CMK (cell line): Measurements from ENCODE around the gene NGEF.
"Not testable (repeated sequence)": the region's sequence is repeated elsewhere in the genome, so short reads cannot be mapped to it uniquely, and the experiment has no call there.

Experiments
- DNase-seq: peaks from one replicate; pipeline ENCODE4 v3.0.0-alpha.2; 2010; ENCODE audit warnings: low read depth

Gene NGEF

GRCh38 chr2:233013027-233013461 is at the start of gene NGEF:
Gene NGEF (minus strand): TSS chr2:233013256. CDS start chr2:232974890, 38,366 bp downstream.
- no peak for DNase-seq

DNA sequence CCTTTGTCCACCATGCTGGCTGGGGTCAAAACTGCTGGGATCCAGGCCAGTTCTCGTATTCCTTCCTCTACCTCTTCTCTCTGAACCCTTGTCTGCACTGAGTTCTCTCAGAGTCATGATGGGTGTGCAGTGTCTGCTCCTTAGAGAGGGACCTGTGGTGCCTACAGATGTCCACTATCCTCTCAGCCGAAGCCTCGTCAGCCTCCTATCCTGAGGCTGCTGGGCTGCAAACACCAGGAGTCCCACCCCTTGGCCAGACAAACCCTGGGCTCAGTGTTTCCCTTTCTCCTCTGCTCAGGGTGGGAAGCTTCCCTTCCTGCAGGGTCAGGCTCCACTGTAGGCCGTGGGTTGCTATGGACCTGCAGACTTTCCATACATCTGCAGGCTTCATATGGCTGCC is 49.4 kb upstream of the NGEF start:
- DNase-seq = no peak

GRCh38 chr2:233061591-233062450 is 48.8 kb upstream of the NGEF start:
- no peak for DNase-seq

GRCh38 chr2:233060980-233061590 is 48.0 kb upstream of the NGEF start:
- no peak for DNase-seq

- no peak for DNase-seq
Observed at GRCh38 chr2:233060501-233060979, 47.5 kb upstream of the NGEF start.

DNA sequence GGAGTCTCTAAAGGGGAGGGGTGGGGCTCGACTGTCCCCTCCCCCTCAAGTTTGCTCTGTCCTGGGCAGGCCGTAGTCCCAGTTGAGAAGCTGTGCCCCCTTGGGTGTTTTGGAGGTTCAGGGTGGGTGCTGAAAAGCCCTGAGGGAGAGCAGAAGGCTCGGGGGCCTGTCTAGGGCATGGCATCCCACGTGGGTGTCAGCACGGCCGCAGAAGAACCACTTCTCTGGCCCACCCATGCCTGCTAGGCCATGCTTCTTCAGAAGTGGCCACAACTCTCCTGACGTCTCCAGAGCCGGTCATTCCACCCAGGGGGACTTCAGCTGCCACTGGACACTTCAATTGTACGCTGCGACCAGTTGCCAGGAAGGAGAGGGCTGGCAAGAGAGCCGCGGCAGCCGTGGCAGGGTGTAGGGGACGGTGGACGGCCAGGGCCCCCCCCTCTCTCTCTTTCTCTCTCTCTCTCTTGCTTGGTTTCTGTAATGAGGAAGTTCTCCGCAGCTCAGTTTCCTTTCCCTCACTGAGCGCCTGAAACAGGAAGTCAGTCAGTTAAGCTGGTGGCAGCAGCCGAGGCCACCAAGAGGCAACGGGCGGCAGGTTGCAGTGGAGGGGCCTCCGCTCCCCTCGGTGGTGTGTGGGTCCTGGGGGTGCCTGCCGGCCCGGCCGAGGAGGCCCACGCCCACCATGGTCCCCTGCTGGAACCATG is 46.9 kb upstream of the NGEF start, which contains the start of gene INPP5D:
INPP5D (plus strand) TSS at position 546 of the 704 bp plus-strand sequence; CDS start at position 683, 137 bp downstream.
- peak; percentile 71 for DNase-seq

DNA sequence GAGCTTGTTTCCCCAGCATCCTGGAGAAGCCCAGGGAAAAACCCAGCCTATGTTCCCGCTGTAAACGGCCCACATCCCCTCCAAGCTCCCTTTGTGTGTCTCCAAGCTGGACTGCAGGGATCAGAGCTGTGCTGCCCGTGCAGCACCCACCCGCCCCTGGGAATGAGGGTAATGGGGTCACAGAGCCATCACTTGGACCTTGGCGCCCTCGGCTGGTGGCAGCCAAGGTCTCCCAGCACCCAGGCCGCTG is 46.4 kb upstream of the NGEF start:
- DNase-seq = no peak

DNA sequence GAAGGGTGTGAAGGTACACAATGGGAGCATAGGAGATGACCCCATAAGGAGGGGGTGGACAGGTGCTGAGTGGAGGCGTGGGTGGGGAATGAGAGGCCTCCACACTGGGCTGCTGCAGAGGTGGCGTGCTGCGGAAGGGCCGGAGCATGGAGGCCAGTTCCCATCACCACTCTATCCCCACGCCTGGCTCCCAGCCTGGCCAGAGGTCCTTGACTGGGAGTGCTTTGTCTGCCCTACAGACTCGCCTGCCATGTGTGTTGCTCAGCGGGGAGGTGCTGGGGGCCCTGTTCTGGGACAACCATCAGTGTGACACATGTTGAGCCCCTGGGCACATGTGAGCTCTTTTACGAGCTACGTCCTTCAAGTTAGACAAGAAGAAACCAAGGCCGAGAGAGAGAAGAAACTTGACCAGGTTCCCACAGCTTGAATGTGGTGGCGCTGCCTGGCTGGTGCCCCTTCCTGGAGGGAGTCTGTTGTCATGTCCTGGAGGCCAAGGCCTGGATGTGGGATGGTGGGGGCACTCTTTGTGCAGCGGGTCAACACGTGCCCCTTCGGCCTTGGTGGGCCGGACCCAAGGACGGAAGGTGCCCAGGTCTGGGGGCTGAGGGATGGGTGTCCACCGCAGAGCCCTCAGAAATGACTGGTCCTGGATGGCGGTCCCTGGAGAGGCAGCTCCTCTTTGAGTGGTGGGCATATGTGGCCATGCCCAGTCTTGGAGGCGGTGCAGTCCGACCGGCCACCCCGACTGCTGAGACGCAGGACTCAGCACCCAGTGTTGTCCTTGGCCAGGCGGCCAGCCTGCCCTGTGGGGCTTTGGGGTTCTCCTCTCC is 45.9 kb upstream of the NGEF start:
- DNase-seq = no peak

DNA sequence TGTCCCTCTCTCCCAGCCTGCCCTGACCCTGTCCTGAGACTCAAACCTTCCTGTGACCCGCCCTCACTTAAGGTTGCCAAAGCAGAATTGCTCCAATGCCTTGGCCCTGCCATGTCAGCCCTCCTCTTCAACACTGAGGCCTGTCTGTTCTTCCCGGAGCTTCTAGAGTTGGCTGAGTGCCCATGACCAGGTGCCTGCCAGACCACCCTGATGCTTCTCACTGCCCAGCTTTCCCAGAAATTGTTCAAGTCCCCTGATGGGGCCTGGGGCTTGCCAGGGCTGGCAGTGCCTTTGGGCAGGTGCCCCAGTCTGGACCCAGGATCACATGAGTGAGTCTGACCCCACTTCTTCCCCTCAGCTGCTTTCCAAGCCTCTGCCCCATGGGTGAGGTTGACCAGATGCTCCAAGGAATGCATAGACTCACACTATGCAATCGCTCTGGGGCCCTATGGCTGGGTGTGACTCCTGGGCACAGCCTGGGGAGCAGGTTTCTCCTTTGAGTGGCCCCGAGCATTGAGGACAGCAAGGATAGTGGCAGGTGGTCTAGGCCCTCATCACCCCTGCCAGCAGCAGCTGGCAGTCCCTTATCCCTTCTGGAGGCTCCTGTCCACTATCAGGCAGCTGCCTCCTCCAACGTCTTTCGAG is 44.0 kb upstream of the NGEF start:
- no peak for DNase-seq

- no peak for DNase-seq
Observed at GRCh38 chr2:233055362-233055761, 42.3 kb upstream of the NGEF start.

DNA sequence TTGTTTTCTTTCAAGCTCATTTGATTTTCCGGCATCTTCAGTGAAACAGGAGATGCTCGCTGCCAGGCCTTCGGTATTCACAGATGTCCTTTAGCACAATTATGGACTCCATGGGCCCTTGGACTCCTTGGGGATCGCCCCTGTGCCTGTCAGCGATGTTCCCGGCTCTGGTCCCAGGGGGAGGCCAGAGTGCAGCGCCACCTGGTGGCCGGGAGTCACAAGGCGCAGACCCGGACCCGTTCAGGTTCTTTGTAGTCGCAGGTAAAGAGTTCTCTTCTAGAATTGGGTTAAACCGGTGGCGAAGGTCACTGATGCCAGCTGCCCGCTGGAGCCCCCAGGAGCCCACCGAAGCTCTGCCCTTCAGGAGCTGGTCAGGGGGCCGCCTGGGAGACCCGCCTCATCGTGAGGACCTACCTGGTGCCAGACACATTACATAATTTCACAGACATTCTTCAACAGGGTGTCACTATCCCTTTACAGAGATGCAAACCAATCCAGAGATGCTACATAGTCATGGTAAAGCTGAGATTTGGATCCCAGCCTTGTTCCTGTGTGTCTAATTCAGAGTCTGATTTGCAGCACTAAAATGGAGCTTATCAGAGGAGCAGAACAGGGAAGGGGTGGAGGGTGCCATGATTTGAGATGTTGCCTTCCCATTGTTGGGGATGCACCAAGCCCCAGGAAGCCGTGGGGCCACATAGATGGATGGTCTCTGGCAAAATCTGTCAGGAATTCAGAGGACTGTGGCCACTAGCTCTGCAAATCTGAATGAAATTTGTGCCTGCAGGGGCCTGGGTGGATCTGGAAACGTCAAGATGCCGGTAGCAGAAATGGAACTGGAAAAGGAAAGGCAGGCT is 41.1 kb upstream of the NGEF start:
- DNase-seq = no peak

GRCh38 chr2:233052517-233052916 is 39.5 kb upstream of the NGEF start:
- DNase-seq = not testable (repeated sequence)

DNA sequence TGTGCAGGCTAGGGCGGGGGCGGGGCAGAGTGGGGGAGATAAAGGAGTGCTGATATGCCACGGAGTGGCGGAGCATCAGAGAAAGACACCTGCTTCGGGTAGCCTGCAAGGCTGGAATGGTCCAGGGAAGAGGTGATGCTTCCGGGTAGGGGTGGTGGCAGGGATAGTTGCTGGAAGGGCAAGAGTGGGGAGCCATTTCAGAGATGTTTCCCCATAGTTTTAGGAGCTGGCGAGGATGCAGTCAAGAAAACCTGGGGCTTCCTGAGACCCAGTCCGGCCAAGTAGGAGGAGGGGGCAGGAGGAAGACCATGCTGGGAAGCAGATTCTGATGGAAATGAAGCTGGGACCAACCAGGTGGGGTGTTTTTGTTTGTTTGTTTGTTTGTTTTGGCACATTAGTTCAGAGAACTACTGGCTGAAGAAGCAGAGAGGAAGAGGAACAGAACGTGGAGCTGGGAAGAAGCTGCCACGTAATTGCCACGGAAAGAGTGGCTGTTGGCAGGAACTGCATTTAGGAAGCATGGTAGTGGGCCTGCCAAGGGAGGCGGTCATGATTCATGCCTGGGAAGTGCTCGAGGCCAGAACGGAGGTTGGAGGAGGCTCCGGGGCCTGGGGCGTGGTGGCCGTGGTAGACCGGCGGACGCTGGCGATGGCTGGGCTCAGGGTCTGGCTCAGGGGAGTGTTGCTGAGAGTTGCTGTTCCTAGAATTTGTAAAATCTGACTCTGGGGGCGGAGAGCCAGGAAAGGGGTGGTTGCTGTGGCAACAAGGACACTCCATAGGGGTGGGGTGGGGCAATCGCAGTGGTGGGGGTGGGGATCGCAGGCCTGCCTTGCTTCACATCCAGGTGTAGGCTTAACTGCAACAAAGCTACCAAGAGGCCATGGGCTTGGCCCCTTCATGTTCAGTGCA is 38.4 kb upstream of the NGEF start:
- no peak for DNase-seq

DNA sequence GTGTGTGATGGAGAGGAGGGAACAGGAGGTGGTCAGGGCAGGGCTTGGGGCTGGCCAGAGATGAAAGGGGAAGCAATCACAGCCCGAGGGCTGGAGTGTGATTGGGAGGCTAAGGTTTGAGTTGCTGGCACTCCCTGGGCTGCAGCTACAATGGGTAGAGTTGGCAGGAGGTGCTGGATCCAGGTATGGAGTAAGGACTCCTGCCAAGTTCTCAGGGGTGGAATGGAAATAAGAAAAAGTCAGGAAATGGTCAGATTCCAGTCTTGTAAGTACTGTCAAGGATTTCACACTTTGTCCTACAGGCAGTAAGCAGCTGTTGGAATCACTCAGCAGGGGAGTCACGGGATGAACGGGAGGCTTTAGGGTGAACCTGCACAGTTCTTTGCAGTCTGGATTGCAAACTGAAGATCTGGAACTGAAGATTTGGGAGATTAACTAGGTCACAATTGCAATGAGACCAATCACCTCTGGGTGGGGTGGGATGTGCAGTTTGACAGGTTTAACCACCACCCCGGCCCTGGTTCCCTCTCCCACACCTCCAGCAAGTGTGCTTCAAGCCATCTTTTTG is 36.2 kb upstream of the NGEF start:
- DNase-seq = no peak

GRCh38 chr2:233048569-233049193 is 35.6 kb upstream of the NGEF start:
- DNase-seq = no peak

- no peak for DNase-seq
Observed at GRCh38 chr2:233047667-233048066, 34.6 kb upstream of the NGEF start.

DNA sequence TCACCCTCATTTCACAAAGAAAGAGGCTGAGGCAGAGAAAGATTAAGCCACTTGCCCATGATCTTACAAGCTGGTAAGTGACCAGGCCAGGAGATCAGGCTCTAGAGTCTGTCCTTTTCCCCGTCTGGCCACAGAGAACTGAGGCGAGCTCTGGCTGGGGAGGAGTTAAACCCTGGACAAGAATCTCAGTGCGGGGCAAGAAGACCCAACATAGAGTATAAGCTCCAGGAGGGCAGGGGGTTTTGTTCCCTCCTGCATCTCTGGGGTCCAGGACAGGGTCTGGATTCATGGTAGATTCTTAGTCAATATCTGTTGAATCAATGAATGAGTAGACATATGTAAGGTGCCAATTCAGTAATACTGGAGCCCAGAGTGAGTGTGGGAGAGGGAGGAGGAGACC is 34.1 kb upstream of the NGEF start:
- no peak for DNase-seq

- DNase-seq = no peak
Observed at GRCh38 chr2:233044974-233045605, 32.0 kb upstream of the NGEF start.
